Upper lobe of right lung (tissue), 1 donor: ENCODE results near the gene FN3KRP. TPM values are rescaled to one million over a fixed set of nuclear protein-coding genes. Genes with fewer than 3 reads are reported as not detected.

Source experiments
- ATAC-seq: fragments of 200-7000 bp; cut with Tn5 transposase; one replicate; pipeline ENCODE4 v1.9.1; 2020; ENCODE audit warnings: mild to moderate bottlenecking, moderate library complexity
- DNase-seq: peaks from one replicate; pipeline ENCODE4 v3.0.0-alpha.2; 2020
- H3K27ac ChIP-seq: fragments of 200-600 bp; one replicate; pipeline ENCODE4 v1.8.0; 2022
- H3K27me3 ChIP-seq: fragments of 200-600 bp; one replicate; pipeline ENCODE4 v1.8.0; 2022; ENCODE audit warnings: mild to moderate bottlenecking
- H3K36me3 ChIP-seq: fragments of 200-600 bp; one replicate; pipeline ENCODE4 v1.8.0; 2022
- H3K4me1 ChIP-seq: fragments of 200-600 bp; one replicate; pipeline ENCODE4 v1.8.0; 2022
- H3K4me3 ChIP-seq: fragments of 200-600 bp; one replicate; pipeline ENCODE4 v1.8.0; 2022; ENCODE audit warnings: mild to moderate bottlenecking
- H3K9me3 ChIP-seq: fragments of 200-600 bp; one replicate; pipeline ENCODE4 v1.8.0; 2022
- CTCF ChIP-seq: fragments of 200-600 bp; IDR thresholded peaks from one replicate; pipeline ENCODE4 v1.8.0; 2022; ENCODE audit warnings: antibody characterized with exemption
- intact Hi-C: fragments of 100-400 bp; cut with DNase I; formaldehyde crosslinking; loops from one replicate; pipeline ENCODE4 v1.11.0; 2022
- total RNA-seq: library from RNA; stranded (reverse); fragmentation: NEBNext Ultra II Directional; extraction: Animal tissue kit (Norgen Biotek cat#: 25700); gene quantifications from one replicate; pipeline ENCODE4 v1.2.1, GENCODE V29; 2021
- donor health status: DM: no; HTN: yes; CAD: no; lungs with severe emphysema.

The FN3KRP gene
- total RNA-seq, 1 donor from 2014 or later: 21.4 TPM

DNA sequence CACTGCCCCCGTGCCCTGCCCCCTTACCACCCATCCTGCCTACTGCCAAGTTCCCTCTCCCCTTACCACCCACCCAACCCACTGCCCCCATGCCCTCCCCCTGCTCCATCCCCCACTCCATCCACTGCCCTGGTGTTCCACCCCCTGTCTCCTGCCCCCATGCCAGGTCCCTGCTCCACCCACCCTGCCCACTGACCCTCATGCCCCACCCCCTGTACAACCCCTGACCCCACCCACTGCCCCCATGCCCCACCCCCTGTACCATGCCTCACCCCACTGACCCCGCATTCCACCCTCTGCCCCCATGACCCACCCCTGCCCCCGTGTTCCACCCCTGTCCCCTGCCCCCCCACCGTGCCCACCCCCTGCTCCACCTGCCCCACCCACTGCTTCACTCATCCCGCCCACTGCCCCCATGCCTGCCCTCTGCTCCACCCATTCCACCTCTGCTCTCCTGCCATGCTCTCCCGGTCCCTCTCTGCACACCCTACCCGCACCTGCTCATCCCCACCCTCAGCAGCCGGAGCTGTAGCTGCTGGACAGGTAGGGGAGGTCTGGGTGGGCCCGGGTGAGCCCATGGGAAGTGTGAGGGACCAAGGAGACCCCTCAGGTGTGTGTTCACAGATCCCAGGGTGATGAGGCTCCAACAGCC lies 7.4 kb upstream of the FN3KRP start:
- H3K9me3 ChIP-seq: no peaks in the 10 kb centered on the region
- H3K27ac ChIP-seq: no peak overlapping the region
- H3K4me1 ChIP-seq: no peaks in the 10 kb centered on the region
- H3K4me3 ChIP-seq: no peak overlapping the region
- H3K36me3 ChIP-seq: no peaks in the 10 kb centered on the region
- H3K27me3 ChIP-seq: no peaks in the 10 kb centered on the region
- intact Hi-C loops: no loop called here
- TF ChIP-seq CTCF: no peak
- no peak for DNase-seq
- ATAC-seq: no peak

DNA sequence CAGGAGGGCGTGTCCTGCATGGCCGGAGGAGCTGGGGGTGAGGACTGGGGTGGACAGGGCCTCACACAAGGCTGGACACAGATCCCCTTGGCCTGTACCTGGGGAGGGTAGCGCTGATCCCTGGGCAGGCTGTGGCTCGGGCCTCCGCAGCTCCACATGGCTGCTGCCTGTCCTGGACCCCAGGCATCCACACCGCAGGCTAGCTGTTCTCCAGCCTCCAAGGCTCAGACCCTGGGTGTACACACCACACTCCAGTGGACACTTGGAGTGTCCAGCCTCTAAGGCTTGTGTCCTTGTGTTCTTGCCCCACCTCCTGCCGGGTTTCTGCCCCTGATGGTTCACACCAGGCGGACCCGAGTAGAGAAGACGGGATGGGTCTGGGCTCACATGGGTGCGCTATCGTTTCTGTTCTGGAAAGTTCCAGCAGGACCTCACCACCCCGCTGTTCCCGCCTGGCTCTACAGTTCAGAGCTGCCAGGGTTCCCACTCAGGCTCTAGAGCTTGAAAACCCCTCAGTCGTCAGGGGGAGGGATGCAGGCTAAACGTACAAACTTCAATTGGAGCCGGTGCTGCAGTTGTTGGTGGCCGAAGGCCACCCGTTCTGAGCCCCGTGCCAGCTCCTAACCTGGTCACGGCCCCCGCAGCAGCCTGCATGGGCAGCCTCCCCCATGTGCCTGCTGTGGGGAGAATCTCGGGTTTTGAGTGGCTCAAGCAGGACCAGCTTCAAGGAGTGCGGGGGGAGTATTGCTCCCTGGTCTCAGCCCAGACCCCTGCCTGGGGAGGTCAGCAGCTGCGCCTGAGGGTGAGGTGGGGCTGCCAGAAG lies 6.6 kb upstream of the FN3KRP start:
- DNase-seq: no peak
- no peak for TF ChIP-seq CTCF

GRCh38 chr17:82710499-82711232 lies 5.8 kb upstream of the FN3KRP start:
- intact Hi-C loops: no loop called here
- DNase-seq (no peak), ATAC-seq (no peak)
- no peaks in the 10 kb centered on the region for H3K9me3 ChIP-seq
- TF ChIP-seq CTCF: no peak
- no peaks in the 10 kb centered on the region for H3K36me3 ChIP-seq
- no peaks in the 10 kb centered on the region for H3K4me1 ChIP-seq
- no peaks in the 10 kb centered on the region for H3K27me3 ChIP-seq
- no peak overlapping the region for H3K27ac ChIP-seq
- no peak overlapping the region for H3K4me3 ChIP-seq

More for the DNA sequence above, 6.6 kb upstream of the FN3KRP start:
- Histone ChIP-seq H3K27me3 (no peaks in the 10 kb centered on the region), H3K27ac (no peak overlapping the region), H3K36me3 (no peaks in the 10 kb centered on the region), H3K4me3 (no peak overlapping the region), H3K9me3 (no peaks in the 10 kb centered on the region), H3K4me1 (no peaks in the 10 kb centered on the region)
- ATAC-seq: no peak
- intact Hi-C loops: no loop called here

- H3K36me3 ChIP-seq: no peaks in the 10 kb centered on the region
- DNase-seq (no peak), ATAC-seq (no peak)
- intact Hi-C loops: no loop called here
- no peak overlapping the region for H3K4me3 ChIP-seq
- peaks cover 15% of the 10 kb centered on the region for H3K4me1 ChIP-seq
- H3K27ac ChIP-seq: no peak overlapping the region
- no peaks in the 10 kb centered on the region for H3K9me3 ChIP-seq
- TF ChIP-seq CTCF: no peak
- H3K27me3 ChIP-seq: no peaks in the 10 kb centered on the region
Measured at GRCh38 chr17:82713071-82713723, 3.3 kb upstream of the FN3KRP start.

- ATAC-seq: no peak
- H3K4me1 ChIP-seq: peaks cover 15% of the 10 kb centered on the region
- no peaks in the 10 kb centered on the region for H3K9me3 ChIP-seq
- intact Hi-C loops: no loop called here
- no peak overlapping the region for H3K4me3 ChIP-seq
- no peaks in the 10 kb centered on the region for H3K27me3 ChIP-seq
- TF ChIP-seq CTCF: no peak
- peaks cover 28% of the 10 kb centered on the region for H3K36me3 ChIP-seq
- DNase-seq: no peak
- no peak overlapping the region for H3K27ac ChIP-seq
Measured at GRCh38 chr17:82718986-82719685, 2.6 kb downstream of the FN3KRP start.
